ENCODE measurements around the gene EPHB2.
A peak's percentile ranks its signal among the peaks of the same experiment; 100 is the strongest.

EPHB2 gene

GRCh38 chr1:22772014-22772413 lies 61.4 kb downstream of the EPHB2 start:
- no peaks in the 10 kb centered on the region for H3K9me3 ChIP-seq (ENCODE audit: control insufficient read depth, insufficient read depth, low read depth, low read length)
- no peaks in the 10 kb centered on the region; the same call in 1 of the 2 replicates for H3K4me1 ChIP-seq (ENCODE audit: control insufficient read depth, insufficient read depth, low read length)
- H3K36me3 ChIP-seq (ENCODE audit: control insufficient read depth in 2 of 2, insufficient read depth in 1 of 2, low read length in 2 of 2), result no peaks in the 10 kb centered on the region
- no peak overlapping the region for H3K27ac ChIP-seq (ENCODE audit: extremely low read depth, low read depth, low read length)
- H3K4me3 ChIP-seq (ENCODE audit: low read depth, low read length), result no peak overlapping the region
- POLR2A ChIA-PET, result no interaction called here
- TF ChIP-seq ZNF639 (tag by site-specific recombination; IDR thresholded peaks at IDR 0.05) (no peak), MZF1 (tag by site-specific recombination; IDR thresholded peaks at IDR 0.05; ENCODE audit: borderline replicate concordance) (no peak), ZNF473 (tag by site-specific recombination; IDR thresholded peaks at IDR 0.05) (no peak), KLF17 (tag by site-specific recombination; IDR thresholded peaks at IDR 0.05) (no peak), ZNF175 (tag by site-specific recombination; IDR thresholded peaks at IDR 0.05) (no peak), GLI2 (tag by site-specific recombination; IDR thresholded peaks at IDR 0.05; ENCODE audit: borderline replicate concordance, low read depth) (no peak), ZNF658 (tag by site-specific recombination; IDR thresholded peaks at IDR 0.05) (no peak), PRDM4 (tag by site-specific recombination; IDR thresholded peaks at IDR 0.05) (no peak), KLF8 (tag by site-specific recombination; IDR thresholded peaks at IDR 0.05) (no peak), BCL11B (tag by site-specific recombination; IDR thresholded peaks at IDR 0.05; ENCODE audit: low read depth) (no peak), ZNF514 (tag by site-specific recombination; IDR thresholded peaks at IDR 0.05) (no peak), ZNF112 (tag by site-specific recombination; IDR thresholded peaks at IDR 0.05) (no peak)
- CTCF ChIA-PET, result no interaction called here

- TF ChIP-seq GLI2 (tag by site-specific recombination; IDR thresholded peaks at IDR 0.05; ENCODE audit: borderline replicate concordance, low read depth) (no peak), GLIS1 (tag by site-specific recombination; IDR thresholded peaks at IDR 0.05) (peak; percentile 43; the same call in 1 of the 2 replicates), ZNF416 (tag by site-specific recombination; IDR thresholded peaks at IDR 0.05) (no peak), ZNF292 (tag by site-specific recombination; IDR thresholded peaks at IDR 0.05; ENCODE audit: borderline replicate concordance, low read depth) (no peak), ZNF555 (tag by site-specific recombination; conservative IDR thresholded peaks at IDR 0.05) (no peak), SP3 (tag by site-specific recombination; IDR thresholded peaks at IDR 0.05) (no peak), ZNF112 (tag by site-specific recombination; IDR thresholded peaks at IDR 0.05) (no peak), ZNF155 (tag by site-specific recombination; IDR thresholded peaks at IDR 0.05) (no peak), ZNF623 (tag by site-specific recombination; IDR thresholded peaks at IDR 0.05) (no peak), ZNF544 (tag by site-specific recombination; IDR thresholded peaks at IDR 0.05) (no peak), ZBTB8A (tag by site-specific recombination; IDR thresholded peaks at IDR 0.05) (no peak), RBAK (tag by site-specific recombination; IDR thresholded peaks at IDR 0.05) (no peak), ZNF394 (tag by site-specific recombination; IDR thresholded peaks at IDR 0.05; ENCODE audit: borderline replicate concordance) (peak; percentile 70; the same call in 1 of the 2 replicates), IKZF3 (tag by site-specific recombination; IDR thresholded peaks at IDR 0.05) (no peak), ZNF169 (tag by site-specific recombination; IDR thresholded peaks at IDR 0.05) (no peak), ZNF48 (tag by site-specific recombination; IDR thresholded peaks at IDR 0.05) (no peak), ZNF626 (tag by site-specific recombination; IDR thresholded peaks at IDR 0.05) (no peak)
- ChIA-PET POLR2A (no interaction called here), CTCF (interaction anchor here (0.8 kb wide), 1 partner anchor 70 kb away, joined by 3 read pairs; no protein-coding TSS in a partner anchor)
- H3K4me1 ChIP-seq (ENCODE audit: control insufficient read depth, insufficient read depth, low read length), result no peaks in the 10 kb centered on the region; the same call in 1 of the 2 replicates
- H3K27ac ChIP-seq (ENCODE audit: extremely low read depth, low read depth, low read length), result no peak overlapping the region
- no peaks in the 10 kb centered on the region for H3K9me3 ChIP-seq (ENCODE audit: control insufficient read depth, insufficient read depth, low read depth, low read length)
- no peaks in the 10 kb centered on the region for H3K36me3 ChIP-seq (ENCODE audit: control insufficient read depth in 2 of 2, insufficient read depth in 1 of 2, low read length in 2 of 2)
- H3K4me3 ChIP-seq (ENCODE audit: low read depth, low read length), result no peak overlapping the region
Observed at GRCh38 chr1:22773981-22774832, 63.6 kb downstream of the EPHB2 start.

Data from HEK293 (cell line).